HG03064 (cell line): ENCODE data around the gene VPS26B.
"Not testable (repeated sequence)": the region's sequence is repeated elsewhere in the genome, so short reads cannot be mapped to it uniquely, and the experiment has no call there.

Experiments
- ATAC-seq: cut with Tn5 transposase; IDR thresholded peaks from one replicate; pipeline ENCODE4 v1.9.1; 2021; ENCODE audit warnings: low read depth; ENCODE audit not compliant: unreplicated experiment

The VPS26B gene

GRCh38 chr11:134254433-134255183 is 30.1 kb downstream of the VPS26B start:
- no peak for ATAC-seq

DNA sequence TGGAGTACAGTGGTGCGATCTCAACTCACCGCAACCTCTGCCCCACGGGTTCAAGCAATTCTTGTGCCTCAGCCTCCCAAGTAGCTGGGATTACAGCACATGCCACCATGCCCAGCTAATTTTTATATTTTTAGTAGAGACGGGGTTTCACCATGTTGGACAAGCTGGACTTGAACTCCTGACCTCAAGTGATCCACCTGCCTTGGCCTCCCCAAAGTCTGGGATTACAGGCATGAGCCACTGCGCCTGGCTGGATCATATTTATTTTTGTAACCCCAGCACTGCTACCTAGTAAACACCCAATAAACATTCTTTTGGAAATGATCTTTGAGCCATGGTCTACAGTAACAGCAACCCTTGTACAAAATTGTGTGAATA is 30.7 kb downstream of the VPS26B start:
- not testable (repeated sequence) for ATAC-seq

- ATAC-seq, result no peak
Observed at GRCh38 chr11:134257101-134257500, 32.6 kb downstream of the VPS26B start.

GRCh38 chr11:134258577-134258976 is 34.1 kb downstream of the VPS26B start:
- no peak for ATAC-seq

- ATAC-seq, result no peak
Observed at GRCh38 chr11:134260503-134260902, 36.0 kb downstream of the VPS26B start.

DNA sequence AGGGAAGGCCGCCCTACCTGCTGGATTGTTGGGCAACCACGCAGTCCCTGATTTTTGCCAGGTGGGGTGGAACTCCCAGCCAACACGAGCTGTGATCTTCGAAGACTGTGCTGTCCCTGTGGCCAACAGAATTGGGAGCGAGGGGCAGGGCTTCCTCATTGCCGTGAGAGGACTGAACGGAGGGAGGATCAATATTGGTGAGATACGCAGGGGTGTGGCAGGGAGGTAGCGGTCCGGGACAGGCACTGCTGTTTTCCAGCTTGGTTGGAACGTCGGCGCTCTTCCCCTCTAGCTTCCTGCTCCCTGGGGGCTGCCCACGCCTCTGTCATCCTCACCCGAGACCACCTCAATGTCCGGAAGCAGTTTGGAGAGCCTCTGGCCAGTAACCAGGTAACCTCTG is 36.5 kb downstream of the VPS26B start:
- ATAC-seq, result no peak

DNA sequence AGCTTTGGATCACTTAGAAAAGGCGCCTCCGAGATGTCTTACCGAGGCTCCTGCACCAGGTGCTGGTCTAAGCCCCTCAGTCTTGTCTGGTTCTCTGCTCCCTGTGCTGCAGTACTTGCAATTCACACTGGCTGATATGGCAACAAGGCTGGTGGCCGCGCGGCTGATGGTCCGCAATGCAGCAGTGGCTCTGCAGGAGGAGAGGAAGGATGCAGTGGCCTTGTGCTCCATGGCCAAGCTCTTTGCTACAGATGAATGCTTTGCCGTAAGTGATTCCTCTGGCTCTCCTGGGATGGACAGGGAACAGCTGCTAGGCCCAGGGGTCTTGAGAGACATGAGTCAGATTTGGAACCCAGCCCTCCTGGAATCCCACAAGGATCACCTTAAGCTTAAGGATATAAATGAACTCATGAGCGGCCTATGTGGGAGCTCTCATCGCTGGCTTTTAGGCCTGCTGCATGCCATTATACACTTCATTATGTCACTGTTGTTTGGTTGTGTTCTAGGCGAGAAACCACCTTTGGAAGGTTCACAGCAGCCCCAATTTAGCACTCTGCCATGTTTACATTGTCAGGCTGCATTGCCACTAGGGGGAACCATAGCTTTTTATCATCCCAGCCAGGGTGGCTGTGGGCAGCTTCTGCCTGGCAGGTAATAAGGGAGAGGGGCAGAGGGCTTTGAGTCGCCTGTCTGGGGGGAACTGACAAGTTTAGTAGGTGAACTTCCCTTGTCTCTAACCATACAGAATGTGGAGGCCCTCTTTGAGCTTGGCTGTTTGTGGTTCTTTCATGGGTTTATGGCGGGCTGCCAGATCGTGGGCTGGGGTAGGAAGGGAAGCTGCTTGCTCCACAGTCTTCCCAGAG is 37.4 kb downstream of the VPS26B start:
- ATAC-seq, result no peak

DNA sequence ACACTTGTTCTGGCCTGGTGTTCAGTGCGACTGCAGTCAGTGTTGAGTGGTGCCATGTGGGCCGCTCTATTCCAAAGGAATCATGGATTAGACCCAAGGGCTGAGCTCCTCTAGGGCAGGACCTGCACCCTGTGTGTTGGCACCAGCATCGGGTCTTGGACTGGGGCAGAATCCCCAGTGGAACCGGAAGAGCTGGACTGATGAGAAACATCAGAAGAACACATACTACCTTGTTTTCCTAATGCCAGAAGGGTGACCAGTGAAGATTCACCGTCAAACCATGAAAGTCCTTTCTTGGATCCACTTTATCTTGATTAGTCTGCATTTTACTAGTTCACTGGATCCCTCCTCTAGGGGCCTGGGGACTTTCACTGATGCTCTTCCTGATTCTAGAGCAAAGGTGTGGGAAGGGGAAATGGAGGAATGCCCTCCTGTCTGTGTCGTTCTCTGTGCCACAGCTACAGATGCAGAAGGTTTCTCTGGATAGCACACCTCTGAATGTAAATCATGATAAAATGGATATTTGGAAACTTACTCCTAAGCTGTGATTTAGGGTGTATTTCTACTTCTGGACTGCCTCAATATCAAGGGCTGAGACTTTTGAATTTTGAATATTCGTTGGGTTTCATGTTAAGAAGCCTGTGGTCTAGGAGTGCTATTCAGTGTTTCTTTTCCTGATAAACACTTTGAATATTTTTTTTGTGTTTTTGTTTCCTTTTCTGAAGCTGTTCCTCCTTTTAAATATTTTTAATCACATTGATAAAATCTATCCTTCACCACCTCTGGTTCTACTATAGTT is 40.7 kb downstream of the VPS26B start:
- no peak for ATAC-seq

- no peak for ATAC-seq
Observed at GRCh38 chr11:134266440-134266839, 42.0 kb downstream of the VPS26B start.

GRCh38 chr11:134266841-134267251 is 42.4 kb downstream of the VPS26B start:
- no peak for ATAC-seq

DNA sequence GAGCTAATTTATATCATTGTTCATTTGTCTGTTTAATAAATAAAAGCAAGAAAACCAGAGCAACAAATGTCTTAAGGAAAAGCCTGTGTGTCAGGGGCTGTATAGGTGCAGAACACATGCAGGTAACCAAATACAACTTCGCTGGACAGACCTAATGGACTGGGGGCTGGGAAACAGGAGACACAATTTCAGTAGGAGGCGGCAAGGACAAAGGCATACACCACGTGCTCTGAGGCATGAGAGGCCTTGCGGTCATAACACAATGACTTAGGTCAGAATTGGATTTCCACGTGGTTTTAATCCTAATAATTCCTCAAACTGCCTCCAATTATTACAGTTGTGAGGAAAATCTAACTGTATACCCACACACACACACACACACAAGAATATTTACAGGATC is 43.0 kb downstream of the VPS26B start:
- no peak for ATAC-seq

- ATAC-seq, result no peak
Observed at GRCh38 chr11:134267966-134268365, 43.5 kb downstream of the VPS26B start.

DNA sequence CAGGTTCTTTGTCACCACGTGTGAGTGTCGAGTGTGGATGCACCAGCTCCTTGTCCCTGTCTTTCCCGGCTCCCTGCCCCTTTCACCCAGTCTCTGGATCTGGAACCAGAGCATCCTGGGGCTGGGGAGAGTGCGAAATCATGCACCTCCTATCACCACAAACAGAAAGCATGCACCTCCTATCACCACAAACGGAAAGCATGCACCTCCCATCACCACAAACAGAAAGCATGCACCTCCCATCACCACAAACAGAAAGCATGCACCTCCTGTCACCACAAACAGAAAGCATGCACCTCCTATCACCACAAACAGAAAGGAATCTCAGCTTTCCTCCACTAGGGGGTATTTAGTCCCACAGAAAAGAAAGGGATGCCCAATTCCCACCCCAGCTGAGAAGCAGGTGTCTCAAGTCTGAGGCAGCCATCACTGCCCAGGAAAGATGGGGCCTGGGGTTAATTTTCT is 45.8 kb downstream of the VPS26B start:
- no peak for ATAC-seq

DNA sequence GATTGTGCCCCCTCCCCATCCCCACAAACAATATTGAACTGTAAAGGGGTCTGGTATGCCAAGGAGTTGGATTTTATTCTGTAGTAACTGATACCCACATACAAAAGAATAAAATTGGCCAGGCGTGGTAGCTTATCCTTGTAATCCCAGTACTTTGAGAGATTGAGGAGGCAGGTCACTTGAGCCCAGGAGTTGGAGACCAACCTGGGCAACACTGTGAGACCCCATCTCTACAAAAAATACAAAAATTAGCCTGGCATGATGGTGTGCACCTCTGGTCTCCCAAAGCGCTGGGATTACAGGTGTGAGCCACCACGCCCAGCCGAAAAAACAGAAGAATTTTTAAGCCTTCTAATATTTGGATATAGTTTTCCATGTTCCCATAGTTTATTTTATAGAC is 47.5 kb downstream of the VPS26B start:
- ATAC-seq, result no peak

GRCh38 chr11:134272381-134273316 is 48.2 kb downstream of the VPS26B start:
- no peak for ATAC-seq

DNA sequence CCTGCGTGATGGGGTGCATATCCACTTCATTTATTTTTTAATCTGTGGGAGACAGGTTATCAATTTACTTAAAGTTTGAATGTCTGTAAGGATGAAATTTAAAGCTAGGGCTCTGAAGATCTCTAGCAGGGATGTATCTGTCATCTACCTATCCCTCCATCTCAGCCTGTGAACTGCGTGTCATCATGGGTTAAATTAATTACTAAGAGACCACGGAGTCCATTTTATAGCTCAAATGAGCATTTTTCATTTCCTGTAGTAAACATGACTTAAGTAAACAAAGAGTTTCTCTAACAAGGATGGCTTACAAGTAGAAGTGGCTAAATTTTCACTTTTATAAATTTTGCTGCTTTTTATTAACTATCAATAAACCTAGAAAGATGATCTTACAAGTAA is 48.8 kb downstream of the VPS26B start:
- no peak for ATAC-seq

DNA sequence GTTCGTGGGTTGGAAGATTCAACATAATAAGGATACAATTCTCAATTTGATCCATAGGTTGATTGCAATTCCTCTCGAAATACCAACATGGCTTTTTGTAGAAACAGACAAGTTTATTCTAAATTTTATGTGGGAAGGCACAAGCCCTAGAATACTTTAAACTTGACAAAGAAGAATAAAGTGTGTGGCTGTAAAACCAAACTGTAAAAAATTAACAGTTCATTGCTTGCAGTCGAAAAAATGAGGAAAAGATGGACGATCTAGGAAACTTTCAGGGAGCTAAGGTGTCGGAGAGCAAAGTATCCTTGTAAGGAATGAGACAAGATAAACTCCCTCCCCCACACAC is 50.7 kb downstream of the VPS26B start:
- no peak for ATAC-seq

- no peak for ATAC-seq
Observed at GRCh38 chr11:134275534-134276395, 51.3 kb downstream of the VPS26B start, which contains the start of gene GLB1L3. Gene GLB1L3 (plus strand): TSS chr11:134276379. CDS start chr11:134276741, 362 bp downstream.
